ENCODE measurements around the gene OSBPL9.

DNA sequence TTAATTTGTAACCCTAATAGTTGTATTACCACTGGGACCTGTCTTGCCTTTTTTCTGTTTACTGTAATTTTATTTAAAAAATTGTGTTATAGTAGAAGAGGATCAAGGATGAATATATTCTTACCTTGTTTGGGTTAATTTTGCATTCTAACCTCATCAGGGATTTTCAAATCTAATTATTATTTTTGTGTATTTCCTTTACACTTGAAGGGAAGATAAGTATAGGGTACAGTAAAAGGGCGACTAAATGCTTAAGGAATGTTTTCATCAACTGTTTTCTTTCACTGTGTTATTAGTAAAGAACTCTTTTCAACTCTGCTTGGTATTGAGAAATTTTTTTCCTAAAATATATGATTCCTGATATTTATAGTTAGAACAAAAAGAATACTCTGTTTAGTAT lies 33.3 kb downstream of the OSBPL9 start:
- TF ChIP-seq, protein P1, sequence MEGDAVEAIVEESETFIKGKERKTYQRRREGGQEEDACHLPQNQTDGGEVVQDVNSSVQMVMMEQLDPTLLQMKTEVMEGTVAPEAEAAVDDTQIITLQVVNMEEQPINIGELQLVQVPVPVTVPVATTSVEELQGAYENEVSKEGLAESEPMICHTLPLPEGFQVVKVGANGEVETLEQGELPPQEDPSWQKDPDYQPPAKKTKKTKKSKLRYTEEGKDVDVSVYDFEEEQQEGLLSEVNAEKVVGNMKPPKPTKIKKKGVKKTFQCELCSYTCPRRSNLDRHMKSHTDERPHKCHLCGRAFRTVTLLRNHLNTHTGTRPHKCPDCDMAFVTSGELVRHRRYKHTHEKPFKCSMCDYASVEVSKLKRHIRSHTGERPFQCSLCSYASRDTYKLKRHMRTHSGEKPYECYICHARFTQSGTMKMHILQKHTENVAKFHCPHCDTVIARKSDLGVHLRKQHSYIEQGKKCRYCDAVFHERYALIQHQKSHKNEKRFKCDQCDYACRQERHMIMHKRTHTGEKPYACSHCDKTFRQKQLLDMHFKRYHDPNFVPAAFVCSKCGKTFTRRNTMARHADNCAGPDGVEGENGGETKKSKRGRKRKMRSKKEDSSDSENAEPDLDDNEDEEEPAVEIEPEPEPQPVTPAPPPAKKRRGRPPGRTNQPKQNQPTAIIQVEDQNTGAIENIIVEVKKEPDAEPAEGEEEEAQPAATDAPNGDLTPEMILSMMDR (IDR thresholded peaks at IDR 0.05 in 2 of 3, conservative IDR thresholded peaks at IDR 0.05 in 1 of 3; ENCODE audit: borderline replicate concordance in 1 of 3, insufficient read depth in 1 of 3, low read depth in 2 of 3, low read length in 2 of 3), result no peak
- no peak for TF ChIP-seq POLR2A (IDR thresholded peaks at IDR 0.05; ENCODE audit: borderline replicate concordance, extremely low read depth, insufficient read depth, insufficient read length)
- TF ChIP-seq TCF7L2 (IDR thresholded peaks at IDR 0.05; ENCODE audit: borderline replicate concordance, extremely low read depth, insufficient read depth, insufficient read length), result no peak
- TF ChIP-seq FOSL1 (IDR thresholded peaks at IDR 0.05; ENCODE audit: low read depth), result no peak
- TF ChIP-seq EZH2phosphoT487 (IDR thresholded peaks at IDR 0.05; ENCODE audit: borderline replicate concordance), result no peak
- TF ChIP-seq EGR1 (IDR thresholded peaks at IDR 0.05; ENCODE audit: low read depth), result no peak
- no peak for TF ChIP-seq POLR2AphosphoS5 (IDR thresholded peaks at IDR 0.05; ENCODE audit: low read depth, low read length)
- TF ChIP-seq JUND (IDR thresholded peaks at IDR 0.05), result no peak
